ENCODE measurements around the gene SULT1A2.

Gene SULT1A2

DNA sequence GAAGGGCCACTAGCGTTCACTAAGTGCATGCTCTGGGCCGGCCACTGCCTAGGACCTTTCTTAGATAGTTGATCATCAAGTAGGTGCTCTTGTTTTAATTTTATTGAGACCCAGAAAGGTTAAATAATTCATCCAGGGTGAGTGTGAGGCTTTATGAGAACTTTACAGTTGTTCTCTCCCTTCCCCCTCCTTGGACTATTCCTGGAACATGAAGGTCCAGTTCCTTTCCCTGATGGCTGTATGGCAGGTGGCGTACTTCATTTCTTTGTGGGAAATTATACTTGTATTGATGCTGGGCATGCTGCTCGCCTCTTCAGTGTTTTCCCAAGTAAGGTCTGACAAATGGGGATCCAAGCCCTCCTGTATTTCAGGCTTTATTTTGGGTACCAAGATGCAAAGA lies 34.7 kb downstream of the SULT1A2 start:
- TF ChIP-seq, protein P1, sequence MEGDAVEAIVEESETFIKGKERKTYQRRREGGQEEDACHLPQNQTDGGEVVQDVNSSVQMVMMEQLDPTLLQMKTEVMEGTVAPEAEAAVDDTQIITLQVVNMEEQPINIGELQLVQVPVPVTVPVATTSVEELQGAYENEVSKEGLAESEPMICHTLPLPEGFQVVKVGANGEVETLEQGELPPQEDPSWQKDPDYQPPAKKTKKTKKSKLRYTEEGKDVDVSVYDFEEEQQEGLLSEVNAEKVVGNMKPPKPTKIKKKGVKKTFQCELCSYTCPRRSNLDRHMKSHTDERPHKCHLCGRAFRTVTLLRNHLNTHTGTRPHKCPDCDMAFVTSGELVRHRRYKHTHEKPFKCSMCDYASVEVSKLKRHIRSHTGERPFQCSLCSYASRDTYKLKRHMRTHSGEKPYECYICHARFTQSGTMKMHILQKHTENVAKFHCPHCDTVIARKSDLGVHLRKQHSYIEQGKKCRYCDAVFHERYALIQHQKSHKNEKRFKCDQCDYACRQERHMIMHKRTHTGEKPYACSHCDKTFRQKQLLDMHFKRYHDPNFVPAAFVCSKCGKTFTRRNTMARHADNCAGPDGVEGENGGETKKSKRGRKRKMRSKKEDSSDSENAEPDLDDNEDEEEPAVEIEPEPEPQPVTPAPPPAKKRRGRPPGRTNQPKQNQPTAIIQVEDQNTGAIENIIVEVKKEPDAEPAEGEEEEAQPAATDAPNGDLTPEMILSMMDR (IDR thresholded peaks at IDR 0.05; ENCODE audit: insufficient read depth, low read length, poor library complexity, severe bottlenecking): no peak
- no peak for TF ChIP-seq EZH2phosphoT487 (conservative IDR thresholded peaks at IDR 0.05; ENCODE audit: low read length)
- H3K4me2 ChIP-seq (ENCODE audit: low read depth, low read length, poor library complexity, severe bottlenecking): no peak overlapping the region
- H3K79me2 ChIP-seq (ENCODE audit: insufficient read depth, low read length): peaks cover 57% of the 10 kb centered on the region

DNA sequence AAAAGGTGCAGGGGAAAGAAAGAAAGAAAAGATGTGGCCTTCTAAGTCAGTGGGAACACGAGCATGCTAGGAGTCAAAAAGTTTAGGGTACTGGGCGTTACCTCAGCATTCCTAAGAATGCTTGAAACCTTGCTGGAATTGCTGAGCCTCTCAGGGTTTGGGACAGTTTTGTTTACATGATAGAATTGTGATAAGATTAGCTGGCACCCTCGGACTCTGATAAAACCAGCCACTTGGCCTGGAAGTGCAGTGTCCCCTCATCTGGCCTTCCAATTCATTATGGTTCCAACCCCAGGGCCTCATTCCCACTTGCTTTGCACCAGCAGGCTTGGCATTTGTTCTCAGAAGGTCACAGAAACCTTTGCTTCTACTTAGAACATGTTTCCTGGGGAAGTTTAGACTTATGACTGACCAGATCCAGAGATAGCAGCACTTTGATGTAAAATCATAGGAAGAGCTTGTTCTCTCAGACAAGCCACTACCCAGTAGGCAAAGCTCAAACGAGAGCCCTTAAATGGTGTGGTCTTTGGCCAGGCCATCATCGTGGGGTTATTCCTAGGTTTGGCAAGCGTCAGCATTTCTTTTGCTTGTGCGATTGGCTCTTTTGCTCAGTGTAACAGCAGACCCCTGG lies 35.2 kb downstream of the SULT1A2 start:
- TF ChIP-seq EZH2phosphoT487 (conservative IDR thresholded peaks at IDR 0.05; ENCODE audit: low read length): no peak
- TF ChIP-seq, protein P1 (IDR thresholded peaks at IDR 0.05; ENCODE audit: insufficient read depth, low read length, poor library complexity, severe bottlenecking): no peak
- Histone ChIP-seq H3K79me2 (ENCODE audit: insufficient read depth, low read length) (peaks cover 57% of the 10 kb centered on the region), H3K27ac (ENCODE audit: low read depth, low read length) (no peak overlapping the region), H4K20me1 (ENCODE audit: low read depth, low read length) (0 out of 2 replicates have a peak, but pooled peaks cover 3% of the 10 kb centered on the region), H3K9me3 (ENCODE audit: insufficient read depth, low read length) (no peaks in the 10 kb centered on the region), H3F3A (ENCODE audit: insufficient read depth) (no peaks in the 10 kb centered on the region), H3K36me3 (ENCODE audit: low read length) (no peaks in the 10 kb centered on the region; the same call in 1 of the 2 replicates), H3K4me3 (ENCODE audit: insufficient read depth, low read length, poor library complexity, severe bottlenecking) (no peak overlapping the region), H2AFZ (ENCODE audit: low read depth, low read length, severe bottlenecking) (no peak overlapping the region), H3K9me2 (replicated peaks; ENCODE audit: insufficient read depth, low read length) (no peaks in the 10 kb centered on the region), H3K4me2 (ENCODE audit: low read depth, low read length, poor library complexity, severe bottlenecking) (no peak overlapping the region), H3K27me3 (ENCODE audit: low read length) (no peaks in the 10 kb centered on the region), H3K9ac (ENCODE audit: low read length) (no peak overlapping the region)

More for the DNA sequence above, 34.7 kb downstream of the SULT1A2 start:
- no peak overlapping the region for H3K27ac ChIP-seq (ENCODE audit: low read depth, low read length)
- H3K27me3 ChIP-seq (ENCODE audit: low read length): no peaks in the 10 kb centered on the region
- H4K20me1 ChIP-seq (ENCODE audit: low read depth, low read length): 0 out of 2 replicates have a peak, but pooled peaks cover 3% of the 10 kb centered on the region
- H3K9ac ChIP-seq (ENCODE audit: low read length): no peak overlapping the region
- H3K9me2 ChIP-seq (replicated peaks; ENCODE audit: insufficient read depth, low read length): no peaks in the 10 kb centered on the region
- H3K4me3 ChIP-seq (ENCODE audit: insufficient read depth, low read length, poor library complexity, severe bottlenecking): no peak overlapping the region
- H3K36me3 ChIP-seq (ENCODE audit: low read length): no peaks in the 10 kb centered on the region; the same call in 1 of the 2 replicates
- no peaks in the 10 kb centered on the region for H3F3A ChIP-seq (ENCODE audit: insufficient read depth)
- no peaks in the 10 kb centered on the region; the same call in 1 of the 2 replicates for H3K9me3 ChIP-seq (ENCODE audit: insufficient read depth, low read length)
- no peak overlapping the region for H2AFZ ChIP-seq (ENCODE audit: low read depth, low read length, severe bottlenecking)

DNA sequence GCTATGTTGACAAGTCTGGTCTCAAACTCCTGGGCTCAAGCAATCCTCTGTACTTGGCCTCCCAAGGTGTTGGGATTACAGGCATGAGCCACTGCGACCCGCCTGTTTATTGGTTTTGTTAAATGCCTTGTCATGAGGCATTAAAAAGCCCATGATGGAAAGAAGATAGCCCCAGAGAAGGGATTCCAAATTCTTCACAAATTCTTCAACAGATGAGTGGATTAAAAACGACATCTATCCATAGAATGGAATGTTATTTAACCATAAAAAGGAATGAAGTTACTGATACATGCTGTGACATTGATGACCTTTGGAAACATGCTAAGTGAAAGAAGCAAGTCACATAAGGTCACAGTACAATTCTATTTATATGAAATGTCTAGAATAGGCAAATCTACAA lies 38.4 kb downstream of the SULT1A2 start:
- H4K20me1 ChIP-seq (ENCODE audit: low read depth, low read length): 0 out of 2 replicates have a peak, but pooled peaks cover 3% of the 10 kb centered on the region
- H3K27ac ChIP-seq (ENCODE audit: low read depth, low read length): no peak overlapping the region
- no peak for TF ChIP-seq EZH2phosphoT487 (conservative IDR thresholded peaks at IDR 0.05; ENCODE audit: low read length)
- TF ChIP-seq, protein P1 (IDR thresholded peaks at IDR 0.05; ENCODE audit: insufficient read depth, low read length, poor library complexity, severe bottlenecking): no peak
- H3K4me2 ChIP-seq (ENCODE audit: low read depth, low read length, poor library complexity, severe bottlenecking): no peak overlapping the region
- no peaks in the 10 kb centered on the region for H3K9me2 ChIP-seq (replicated peaks; ENCODE audit: insufficient read depth, low read length)
- no peak overlapping the region for H3K4me3 ChIP-seq (ENCODE audit: insufficient read depth, low read length, poor library complexity, severe bottlenecking)
- H3K36me3 ChIP-seq (ENCODE audit: low read length): no peaks in the 10 kb centered on the region; the same call in 1 of the 2 replicates
- H3F3A ChIP-seq (ENCODE audit: insufficient read depth): no peaks in the 10 kb centered on the region
- peaks cover 58% of the 10 kb centered on the region for H3K79me2 ChIP-seq (ENCODE audit: insufficient read depth, low read length)
- no peaks in the 10 kb centered on the region for H3K27me3 ChIP-seq (ENCODE audit: low read length)
- no peak overlapping the region for H2AFZ ChIP-seq (ENCODE audit: low read depth, low read length, severe bottlenecking)
- H3K9me3 ChIP-seq (ENCODE audit: insufficient read depth, low read length): no peaks in the 10 kb centered on the region
- no peak overlapping the region for H3K9ac ChIP-seq (ENCODE audit: low read length)
